ENCODE data around the gene KCTD13. TPM values are rescaled to one million over a fixed set of nuclear protein-coding genes. Genes with fewer than 3 reads are reported as not detected.
"Not testable (repeated sequence)": the region's sequence is repeated elsewhere in the genome, so short reads cannot be mapped to it uniquely, and the experiment has no call there.

KCTD13 gene
- total RNA-seq, 3 donors from 2014 or later (not counting 1 experiment from before 2014, with no cell fraction given): 36.1 to 54.0 (median 51.7) TPM

DNA sequence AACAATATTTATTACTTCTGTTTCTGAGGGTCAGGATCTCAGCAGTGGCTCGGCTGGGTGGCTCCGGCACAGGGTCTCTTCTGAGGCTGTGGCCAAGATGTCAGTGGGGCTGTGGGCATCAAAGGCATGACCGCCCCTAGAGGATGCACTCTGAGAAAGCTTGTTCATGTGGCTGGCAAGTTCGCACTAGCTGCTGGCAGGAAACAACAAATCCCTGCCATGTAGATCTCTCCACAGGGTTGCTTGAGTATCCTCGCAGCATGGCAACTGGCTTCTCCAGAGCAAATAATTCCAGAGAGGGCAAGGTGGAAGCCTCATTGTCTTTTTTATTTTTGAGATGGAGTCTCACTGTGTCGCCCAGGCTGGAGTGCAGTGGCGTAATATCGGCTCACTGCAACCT lies 12.5 kb downstream of the KCTD13 start:
- no peaks in the 10 kb centered on the region for H3K4me1 Mint-ChIP-seq
- H3K9me3 ChIP-seq (ENCODE audit: control insufficient read depth, insufficient read depth, low read length): no peaks in the 10 kb centered on the region
- no peak for ATAC-seq
- H3K27me3 Mint-ChIP-seq (ENCODE audit: low read depth in 2 of 2): no peaks in the 10 kb centered on the region
- peaks cover 17% of the 10 kb centered on the region for H3K36me3 ChIP-seq (ENCODE audit: control insufficient read depth, insufficient read depth, low read length)
- H3K27me3 ChIP-seq (ENCODE audit: control insufficient read depth, insufficient read depth, low read length): no peaks in the 10 kb centered on the region
- DNase-seq: no peak
- no peak overlapping the region for H3K27ac Mint-ChIP-seq
- 98% methylated on average over 8 of the region's 8 CpGs for WGBS (ENCODE audit: insufficient coverage)
- H3K4me3 ChIP-seq (ENCODE audit: low read length): no peak overlapping the region
- intact Hi-C loops (cut with micrococcal nuclease): no loop called here
- TF ChIP-seq, protein P1, sequence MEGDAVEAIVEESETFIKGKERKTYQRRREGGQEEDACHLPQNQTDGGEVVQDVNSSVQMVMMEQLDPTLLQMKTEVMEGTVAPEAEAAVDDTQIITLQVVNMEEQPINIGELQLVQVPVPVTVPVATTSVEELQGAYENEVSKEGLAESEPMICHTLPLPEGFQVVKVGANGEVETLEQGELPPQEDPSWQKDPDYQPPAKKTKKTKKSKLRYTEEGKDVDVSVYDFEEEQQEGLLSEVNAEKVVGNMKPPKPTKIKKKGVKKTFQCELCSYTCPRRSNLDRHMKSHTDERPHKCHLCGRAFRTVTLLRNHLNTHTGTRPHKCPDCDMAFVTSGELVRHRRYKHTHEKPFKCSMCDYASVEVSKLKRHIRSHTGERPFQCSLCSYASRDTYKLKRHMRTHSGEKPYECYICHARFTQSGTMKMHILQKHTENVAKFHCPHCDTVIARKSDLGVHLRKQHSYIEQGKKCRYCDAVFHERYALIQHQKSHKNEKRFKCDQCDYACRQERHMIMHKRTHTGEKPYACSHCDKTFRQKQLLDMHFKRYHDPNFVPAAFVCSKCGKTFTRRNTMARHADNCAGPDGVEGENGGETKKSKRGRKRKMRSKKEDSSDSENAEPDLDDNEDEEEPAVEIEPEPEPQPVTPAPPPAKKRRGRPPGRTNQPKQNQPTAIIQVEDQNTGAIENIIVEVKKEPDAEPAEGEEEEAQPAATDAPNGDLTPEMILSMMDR (IDR thresholded peaks at IDR 0.05): no peak
- no peaks in the 10 kb centered on the region for H3K36me3 Mint-ChIP-seq
- H3K9me3 Mint-ChIP-seq: no peaks in the 10 kb centered on the region
- no peak overlapping the region for H3K27ac ChIP-seq (ENCODE audit: low read length)
- H3K4me3 Mint-ChIP-seq: no peak overlapping the region
- H3K4me1 ChIP-seq (ENCODE audit: control insufficient read depth, insufficient read depth, low read length): no peaks in the 10 kb centered on the region

DNA sequence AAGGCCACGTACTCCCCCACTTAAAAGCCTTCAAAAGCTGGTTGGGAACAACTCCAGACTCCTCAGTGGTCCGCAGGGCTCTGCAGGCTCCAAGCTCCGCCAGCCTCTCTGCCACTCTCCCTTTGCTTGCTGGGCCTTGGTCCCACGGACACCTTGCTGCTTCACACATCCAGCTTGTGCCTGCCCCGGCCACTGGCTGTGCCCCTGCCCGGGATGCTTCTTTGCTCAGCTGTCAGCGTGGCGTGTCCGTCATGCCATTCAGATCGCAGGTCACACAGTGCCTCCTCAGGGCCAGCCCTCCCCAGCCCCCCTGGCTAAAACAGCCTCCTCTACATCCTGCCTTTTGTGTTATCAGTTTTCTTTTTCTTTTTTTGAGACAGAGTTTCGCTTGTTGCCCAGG lies 13.9 kb downstream of the KCTD13 start:
- H3K4me3 Mint-ChIP-seq: no peak overlapping the region
- no peaks in the 10 kb centered on the region for H3K9me3 Mint-ChIP-seq
- Histone ChIP-seq H3K9me3 (ENCODE audit: control insufficient read depth, insufficient read depth, low read length) (no peaks in the 10 kb centered on the region), H3K27ac (ENCODE audit: low read length) (no peak overlapping the region), H3K27me3 (ENCODE audit: control insufficient read depth, insufficient read depth, low read length) (no peaks in the 10 kb centered on the region), H3K36me3 (ENCODE audit: control insufficient read depth, insufficient read depth, low read length) (peaks cover 13% of the 10 kb centered on the region), H3K4me1 (ENCODE audit: control insufficient read depth, insufficient read depth, low read length) (no peaks in the 10 kb centered on the region), H3K4me3 (ENCODE audit: low read length) (no peak overlapping the region)
- H3K27ac Mint-ChIP-seq: no peak overlapping the region
- intact Hi-C loops (cut with micrococcal nuclease): no loop called here
- DNase-seq: no peak
- H3K36me3 Mint-ChIP-seq: no peaks in the 10 kb centered on the region
- H3K27me3 Mint-ChIP-seq (ENCODE audit: low read depth in 2 of 2): no peaks in the 10 kb centered on the region
- 96% methylated on average over 11 of the region's 11 CpGs for WGBS (ENCODE audit: insufficient coverage)
- no peak for ATAC-seq
- H3K4me1 Mint-ChIP-seq: no peaks in the 10 kb centered on the region
- TF ChIP-seq, protein P1 (IDR thresholded peaks at IDR 0.05): no peak

DNA sequence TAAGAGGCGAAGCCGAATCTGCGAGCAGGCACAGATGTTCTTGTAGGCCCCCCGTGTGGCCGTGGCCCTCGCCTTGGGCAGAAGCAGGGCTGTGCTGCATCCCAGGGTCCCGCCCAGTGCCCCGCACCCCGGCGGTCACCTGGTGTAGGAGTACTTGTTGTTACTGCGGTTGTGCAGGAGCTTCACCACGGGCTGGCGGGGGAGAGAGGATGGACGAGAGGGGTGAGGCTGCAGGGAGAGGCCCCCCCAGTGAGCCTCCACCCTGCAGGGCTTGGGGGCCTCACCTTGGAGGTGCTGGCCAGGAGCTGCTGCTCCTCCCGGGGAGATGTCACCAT lies 14.4 kb downstream of the KCTD13 start:
- Mint-ChIP-seq H3K4me3 (no peak overlapping the region), H3K9me3 (no peaks in the 10 kb centered on the region), H3K4me1 (no peaks in the 10 kb centered on the region), H3K27me3 (ENCODE audit: low read depth in 2 of 2) (no peaks in the 10 kb centered on the region), H3K36me3 (no peaks in the 10 kb centered on the region), H3K27ac (no peak overlapping the region)
- H3K36me3 ChIP-seq (ENCODE audit: control insufficient read depth, insufficient read depth, low read length): peaks cover 9% of the 10 kb centered on the region
- DNase-seq (no peak), ATAC-seq (no peak)
- no peaks in the 10 kb centered on the region for H3K4me1 ChIP-seq (ENCODE audit: control insufficient read depth, insufficient read depth, low read length)
- TF ChIP-seq, protein P1 (IDR thresholded peaks at IDR 0.05): no peak
- no peaks in the 10 kb centered on the region for H3K27me3 ChIP-seq (ENCODE audit: control insufficient read depth, insufficient read depth, low read length)
- no peak overlapping the region for H3K27ac ChIP-seq (ENCODE audit: low read length)
- intact Hi-C loops (cut with micrococcal nuclease): no loop called here
- no peaks in the 10 kb centered on the region for H3K9me3 ChIP-seq (ENCODE audit: control insufficient read depth, insufficient read depth, low read length)
- 93% methylated on average over 15 of the region's 15 CpGs for WGBS (ENCODE audit: insufficient coverage)
- H3K4me3 ChIP-seq (ENCODE audit: low read length): no peak overlapping the region

DNA sequence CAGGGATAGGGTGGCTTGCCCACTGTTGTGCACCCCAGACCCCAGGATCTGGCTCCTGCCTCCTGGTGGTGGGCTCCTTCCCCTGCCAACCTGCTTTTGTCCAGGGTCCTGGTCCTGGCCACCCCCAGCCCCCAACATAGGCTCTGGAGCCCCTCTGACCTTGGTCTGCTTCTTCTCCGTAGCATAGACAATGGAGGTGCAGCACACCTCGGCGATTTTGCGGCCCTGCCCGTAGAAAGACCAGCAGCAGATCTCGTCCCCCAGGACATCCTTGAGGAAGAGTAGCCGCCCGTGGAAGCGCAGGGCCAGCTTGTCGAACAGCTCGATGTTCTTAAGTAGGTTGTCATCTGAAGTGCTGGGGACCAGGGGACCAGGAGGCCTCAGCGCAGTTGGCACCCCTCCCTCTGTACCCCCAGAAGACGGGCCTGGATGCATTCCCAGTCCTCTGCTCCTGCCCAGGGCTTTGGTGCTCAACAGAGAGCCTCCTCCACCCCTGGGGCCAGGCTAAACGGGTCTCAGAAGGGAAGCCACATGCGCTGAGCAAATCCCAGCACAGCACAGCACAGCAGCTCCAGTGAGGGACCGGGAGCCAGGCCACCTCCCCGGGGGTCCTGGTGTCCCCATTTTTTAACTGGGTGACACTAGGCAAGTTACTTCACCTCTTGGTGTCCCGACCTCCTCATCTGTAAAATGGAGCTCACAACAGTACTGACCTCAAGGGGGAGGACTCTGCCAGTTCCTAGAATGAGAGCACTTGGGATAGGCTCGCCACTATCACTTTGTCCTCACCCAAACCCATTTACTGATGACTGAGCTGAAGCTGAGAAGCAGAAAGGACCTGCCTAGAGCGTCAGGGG lies 15.0 kb downstream of the KCTD13 start:
- H3K9me3 Mint-ChIP-seq: no peaks in the 10 kb centered on the region
- DNase-seq (no peak), ATAC-seq (no peak)
- TF ChIP-seq, protein P1 (IDR thresholded peaks at IDR 0.05): no peak
- no peaks in the 10 kb centered on the region for H3K27me3 Mint-ChIP-seq (ENCODE audit: low read depth in 2 of 2)
- no peak overlapping the region for H3K27ac ChIP-seq (ENCODE audit: low read length)
- WGBS (ENCODE audit: insufficient coverage): 96% methylated on average over 20 of the region's 20 CpGs
- no peak overlapping the region for H3K4me3 ChIP-seq (ENCODE audit: low read length)
- intact Hi-C loops (cut with micrococcal nuclease): no loop called here
- no peaks in the 10 kb centered on the region for H3K4me1 ChIP-seq (ENCODE audit: control insufficient read depth, insufficient read depth, low read length)
- H3K4me1 Mint-ChIP-seq: no peaks in the 10 kb centered on the region
- H3K4me3 Mint-ChIP-seq: no peak overlapping the region
- no peaks in the 10 kb centered on the region for H3K36me3 Mint-ChIP-seq
- no peaks in the 10 kb centered on the region for H3K9me3 ChIP-seq (ENCODE audit: control insufficient read depth, insufficient read depth, low read length)
- H3K36me3 ChIP-seq (ENCODE audit: control insufficient read depth, insufficient read depth, low read length): peaks cover 4% of the 10 kb centered on the region
- H3K27me3 ChIP-seq (ENCODE audit: control insufficient read depth, insufficient read depth, low read length): no peaks in the 10 kb centered on the region
- H3K27ac Mint-ChIP-seq: no peak overlapping the region

DNA sequence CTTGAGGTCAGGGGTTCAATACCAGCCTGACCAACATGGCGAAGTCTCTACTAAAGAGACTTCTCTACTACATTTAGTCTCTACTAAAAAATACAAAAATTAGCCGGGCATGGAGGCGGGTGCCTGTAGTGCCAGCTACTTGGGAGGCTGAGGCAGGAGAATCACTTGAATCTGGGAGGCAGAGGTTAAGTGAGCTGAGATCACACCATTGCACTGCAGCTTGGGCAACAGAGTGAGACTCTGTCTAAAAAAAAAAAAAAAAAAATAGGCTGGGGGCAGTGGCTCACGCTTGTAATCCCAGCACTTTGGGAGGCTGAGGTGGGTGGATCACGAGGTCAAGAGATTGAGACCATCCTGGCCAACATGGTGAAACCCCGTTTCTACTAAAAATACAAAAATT lies 16.2 kb downstream of the KCTD13 start:
- H3K4me3 ChIP-seq (ENCODE audit: low read length); H3K4me1 Mint-ChIP-seq; H3K27me3 ChIP-seq (ENCODE audit: control insufficient read depth, insufficient read depth, low read length); H3K4me1 ChIP-seq (ENCODE audit: control insufficient read depth, insufficient read depth, low read length); H3K36me3 Mint-ChIP-seq; H3K27ac ChIP-seq (ENCODE audit: low read length); H3K4me3 Mint-ChIP-seq; DNase-seq; intact Hi-C loops (cut with micrococcal nuclease); H3K9me3 Mint-ChIP-seq; H3K36me3 ChIP-seq (ENCODE audit: control insufficient read depth, insufficient read depth, low read length); ATAC-seq; H3K27ac Mint-ChIP-seq; H3K27me3 Mint-ChIP-seq (ENCODE audit: low read depth in 2 of 2); H3K9me3 ChIP-seq (ENCODE audit: control insufficient read depth, insufficient read depth, low read length): not testable (repeated sequence)
- WGBS (ENCODE audit: insufficient coverage): 76% methylated on average over 3 of the region's 6 CpGs
